Activated CD8-positive, alpha-beta T cell treated with anti-CD3 and anti-CD28 coated beads, Interleukin-2, amount 10 ng/mL, durations not matched to agents 7 days and 5 days (primary cell): ENCODE data around the gene ABHD11. TPM values are rescaled to one million over a fixed set of nuclear protein-coding genes. Genes with fewer than 3 reads are reported as not detected.

Experiments used
- ATAC-seq: fragments of 150-1000 bp; cut with Tn5 transposase; one replicate; pipeline ENCODE4 v1.10.0; 2021; ENCODE audit warnings: moderate library complexity
- CTCF ChIA-PET: fragments of 350-600 bp; sonication (Branson Sonifier 250); formaldehyde crosslinking; loops from one replicate; lab custom pipeline; 2021; ENCODE audit warnings: antibody characterized with exemption; lab: Charles Lee
- POLR2A ChIA-PET: fragments of 350-600 bp; sonication (Branson Sonifier 250); formaldehyde crosslinking; loops from one replicate; lab custom pipeline; 2021; ENCODE audit warnings: antibody characterized with exemption; lab: Charles Lee
- DNase-seq: peaks from one replicate; pipeline ENCODE4 v3.0.0-alpha.2; 2020
- H3K27ac Mint-ChIP-seq: one replicate; pipeline ENCODE4 v1.8.0; 2021; ENCODE audit warnings: mild to moderate bottlenecking, mixed read lengths
- H3K27me3 Mint-ChIP-seq: one replicate; pipeline ENCODE4 v1.8.0; 2021; ENCODE audit warnings: low read depth, mixed read lengths
- H3K36me3 Mint-ChIP-seq: one replicate; pipeline ENCODE4 v1.8.0; 2021; ENCODE audit warnings: low read depth, mixed read lengths
- H3K4me1 Mint-ChIP-seq: one replicate; pipeline ENCODE4 v1.8.0; 2021; ENCODE audit warnings: low read depth, mixed read lengths
- H3K4me3 Mint-ChIP-seq: one replicate; pipeline ENCODE4 v1.8.0; 2021; ENCODE audit warnings: mild to moderate bottlenecking, mixed read lengths
- H3K9me3 Mint-ChIP-seq: one replicate; pipeline ENCODE4 v1.8.0; 2022; ENCODE audit warnings: mixed read lengths; ENCODE audit not compliant: insufficient read depth
- total RNA-seq, 2 experiments: library from RNA; stranded (reverse); gene quantifications; one replicate each; pipeline ENCODE4 v1.2.3, GENCODE V29; 2021

Gene ABHD11
- total RNA-seq, 2 experiments from 2014 or later = 20.7 to 20.9 TPM

DNA sequence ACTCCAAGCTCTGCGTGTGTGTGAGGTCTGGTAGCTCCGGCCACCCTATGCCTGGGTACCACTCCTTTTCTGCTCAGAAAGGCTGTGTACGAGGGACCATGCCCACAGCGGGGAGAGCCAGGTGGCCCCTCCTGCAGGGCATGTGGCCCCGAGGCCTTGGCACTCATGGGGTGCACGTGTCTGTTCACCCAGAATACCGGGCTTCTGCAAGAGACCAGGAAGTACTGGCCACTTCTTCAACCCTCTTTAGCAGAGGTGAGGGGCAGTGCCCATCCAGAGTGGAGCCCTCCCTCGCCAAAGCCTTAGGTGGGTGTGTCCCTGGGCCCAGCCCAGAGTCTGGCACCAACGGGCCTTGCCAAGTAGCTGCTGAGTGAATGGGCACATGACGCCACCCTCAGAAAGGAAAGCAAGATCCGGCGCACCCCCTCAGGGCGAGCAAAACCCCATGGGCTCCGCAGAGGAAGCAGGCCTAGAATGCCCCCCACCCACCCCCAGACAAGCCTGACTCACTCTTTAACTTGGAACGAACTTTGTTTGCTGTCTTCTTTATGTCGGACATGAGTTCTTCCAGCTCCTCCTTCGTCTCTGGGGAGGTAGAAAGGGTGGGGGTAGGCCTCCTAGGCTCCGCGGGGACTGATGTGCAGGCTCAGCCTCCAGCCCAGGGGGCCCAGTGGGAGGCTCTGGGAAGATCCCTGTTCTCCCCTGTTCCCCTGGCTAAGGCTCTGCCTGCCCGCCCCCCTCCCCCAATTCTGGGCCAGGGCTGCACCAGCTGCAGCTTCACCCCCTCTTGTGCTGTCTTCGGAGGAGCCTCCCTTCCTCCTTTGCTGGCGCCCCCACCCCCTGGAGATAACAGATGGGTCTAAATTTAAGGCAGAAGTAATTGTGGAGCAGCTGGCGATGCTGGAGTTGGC is 33.7 kb downstream of the ABHD11 start:
- ChIA-PET POLR2A (no interaction called here), CTCF (interaction anchor here (1.1 kb wide), 1 partner anchor 30 kb away, joined by 3 read pairs; no protein-coding TSS in a partner anchor)
- peaks cover 2% of the 10 kb centered on the region for H3K4me1 Mint-ChIP-seq
- no peak for ATAC-seq
- H3K4me3 Mint-ChIP-seq = no peak overlapping the region
- H3K27me3 Mint-ChIP-seq = no peaks in the 10 kb centered on the region
- no peak for DNase-seq
- no peaks in the 10 kb centered on the region for H3K9me3 Mint-ChIP-seq
- no peak overlapping the region for H3K27ac Mint-ChIP-seq
- H3K36me3 Mint-ChIP-seq = peaks cover 10% of the 10 kb centered on the region

GRCh38 chr7:73703757-73704639 is 34.6 kb downstream of the ABHD11 start:
- CTCF ChIA-PET = interaction anchor here (1.1 to 1.4 kb wide), 2 partner anchors 18 to 31 kb away, joined by 3 read pairs; no protein-coding TSS in a partner anchor
- DNase-seq = peak; percentile 43
- peaks cover 13% of the 10 kb centered on the region for H3K36me3 Mint-ChIP-seq
- no peak overlapping the region for H3K27ac Mint-ChIP-seq
- POLR2A ChIA-PET = no interaction called here
- ATAC-seq = peak; percentile 62
- H3K9me3 Mint-ChIP-seq = no peaks in the 10 kb centered on the region
- no peak overlapping the region for H3K4me3 Mint-ChIP-seq
- no peaks in the 10 kb centered on the region for H3K27me3 Mint-ChIP-seq
- H3K4me1 Mint-ChIP-seq = peaks cover 2% of the 10 kb centered on the region

DNA sequence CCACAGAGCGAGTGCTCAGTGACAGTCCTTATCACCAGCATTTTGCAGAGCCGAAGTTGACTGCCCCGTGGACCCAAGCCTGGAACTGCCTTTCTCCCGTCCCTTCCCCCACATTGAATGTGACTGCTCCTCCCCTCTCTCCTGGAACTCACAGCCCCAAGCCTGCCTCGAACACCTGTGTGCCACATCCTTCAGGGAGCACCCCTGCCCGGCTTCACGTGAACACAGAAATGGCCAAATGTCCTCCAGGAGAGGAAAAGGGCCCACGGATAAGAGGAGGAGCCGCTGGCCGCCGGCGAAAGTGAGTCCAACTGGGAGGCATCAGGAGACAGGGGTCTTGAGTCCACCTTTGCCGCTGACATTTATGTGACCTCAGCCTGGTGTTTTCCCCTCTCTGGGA is 35.4 kb downstream of the ABHD11 start:
- POLR2A ChIA-PET = interaction anchor here (0.5 kb wide), 1 partner anchor 11 kb away, joined by 3 read pairs; no protein-coding TSS in a partner anchor
- Mint-ChIP-seq H3K4me3 (no peak overlapping the region), H3K36me3 (peaks cover 20% of the 10 kb centered on the region), H3K27ac (no peak overlapping the region), H3K27me3 (no peaks in the 10 kb centered on the region), H3K9me3 (no peaks in the 10 kb centered on the region), H3K4me1 (peaks cover 2% of the 10 kb centered on the region)
- DNase-seq (no peak), ATAC-seq (no peak)
- CTCF ChIA-PET = interaction anchor here (1.4 to 2.9 kb wide), 2 partner anchors 10 to 17 kb away, joined by 3 to 8 read pairs; no protein-coding TSS in a partner anchor

- ChIA-PET POLR2A (interaction anchor here (0.6 kb wide), 1 partner anchor 82 kb away, joined by 4 read pairs; no protein-coding TSS in a partner anchor), CTCF (interaction anchor here (0.8 to 2.9 kb wide), 8 partner anchors 11 to 96 kb away, joined by 3 to 8 read pairs (median 3); partner anchors contain the start of gene STX1A)
- DNase-seq (no peak), ATAC-seq (no peak)
- H3K4me1 Mint-ChIP-seq = peaks cover 2% of the 10 kb centered on the region
- no peak overlapping the region for H3K4me3 Mint-ChIP-seq
- peaks cover 21% of the 10 kb centered on the region for H3K36me3 Mint-ChIP-seq
- H3K9me3 Mint-ChIP-seq = no peaks in the 10 kb centered on the region
- no peaks in the 10 kb centered on the region for H3K27me3 Mint-ChIP-seq
- H3K27ac Mint-ChIP-seq = no peak overlapping the region
Observed at GRCh38 chr7:73702665-73703064, 35.9 kb downstream of the ABHD11 start.

- no peak overlapping the region for H3K27ac Mint-ChIP-seq
- peaks cover 24% of the 10 kb centered on the region for H3K36me3 Mint-ChIP-seq
- no peak for ATAC-seq
Observed at GRCh38 chr7:73702226-73702625, 36.4 kb downstream of the ABHD11 start.

GRCh38 chr7:73701357-73701995 is 37.1 kb downstream of the ABHD11 start:
- no peaks in the 10 kb centered on the region for H3K27me3 Mint-ChIP-seq
- H3K4me3 Mint-ChIP-seq = no peak overlapping the region
- ATAC-seq (peak; percentile 37), DNase-seq (peak; percentile 41)
- no peak overlapping the region for H3K27ac Mint-ChIP-seq
- ChIA-PET CTCF (interaction anchor here (0.7 to 2.9 kb wide), 7 partner anchors 10 to 94 kb away, joined by 3 to 8 read pairs (median 3); partner anchors contain the start of gene STX1A), POLR2A (no interaction called here)
- no peaks in the 10 kb centered on the region for H3K9me3 Mint-ChIP-seq
- H3K4me1 Mint-ChIP-seq = no peaks in the 10 kb centered on the region
- H3K36me3 Mint-ChIP-seq = peaks cover 29% of the 10 kb centered on the region

More at GRCh38 chr7:73702226-73702625, 36.4 kb downstream of the ABHD11 start:
- ChIA-PET CTCF (interaction anchor here (0.8 to 2.9 kb wide), 7 partner anchors 11 to 96 kb away, joined by 3 to 8 read pairs (median 3); partner anchors contain the start of gene STX1A), POLR2A (interaction anchor here (0.6 kb wide), 1 partner anchor 81 kb away, joined by 4 read pairs; no protein-coding TSS in a partner anchor)
- DNase-seq = no peak
- no peaks in the 10 kb centered on the region for H3K4me1 Mint-ChIP-seq
- no peak overlapping the region for H3K4me3 Mint-ChIP-seq
- H3K27me3 Mint-ChIP-seq = no peaks in the 10 kb centered on the region
- H3K9me3 Mint-ChIP-seq = no peaks in the 10 kb centered on the region

DNA sequence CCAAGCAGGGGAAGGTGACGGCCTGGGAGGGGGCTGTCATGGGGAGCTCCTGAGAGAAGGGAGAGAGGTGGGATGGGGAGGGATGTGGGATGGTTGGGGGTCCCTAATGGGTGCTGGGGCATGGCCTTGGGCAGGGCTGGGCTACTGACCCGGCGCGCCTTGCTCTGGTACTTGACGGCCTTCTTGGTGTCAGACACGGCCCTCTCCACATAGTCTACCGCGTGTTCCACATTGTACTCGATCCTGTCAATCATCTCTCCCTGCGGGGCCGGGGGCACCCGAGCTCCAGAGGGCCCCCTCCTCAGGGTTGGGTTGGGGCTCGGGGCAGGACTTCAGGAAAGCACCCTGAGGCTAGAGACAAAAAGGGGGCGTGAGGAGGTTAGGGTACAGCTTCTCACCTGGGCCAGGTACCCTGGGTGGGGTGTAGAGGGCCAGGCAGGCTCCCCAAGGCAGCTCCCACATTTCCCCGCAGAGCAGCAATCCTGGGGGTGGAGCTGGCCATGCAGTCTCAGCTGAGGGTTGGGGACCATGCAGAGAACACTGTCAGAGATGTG is 37.9 kb downstream of the ABHD11 start:
- ATAC-seq (no peak), DNase-seq (no peak)
- H3K4me1 Mint-ChIP-seq = no peaks in the 10 kb centered on the region
- POLR2A ChIA-PET = no interaction called here
- H3K4me3 Mint-ChIP-seq = no peak overlapping the region
- no peak overlapping the region for H3K27ac Mint-ChIP-seq
- H3K27me3 Mint-ChIP-seq = no peaks in the 10 kb centered on the region
- CTCF ChIA-PET = interaction anchor here (0.7 to 2.9 kb wide), 5 partner anchors 10 to 94 kb away, joined by 3 to 8 read pairs (median 4); no protein-coding TSS in a partner anchor
- H3K9me3 Mint-ChIP-seq = no peaks in the 10 kb centered on the region
- peaks cover 32% of the 10 kb centered on the region for H3K36me3 Mint-ChIP-seq

DNA sequence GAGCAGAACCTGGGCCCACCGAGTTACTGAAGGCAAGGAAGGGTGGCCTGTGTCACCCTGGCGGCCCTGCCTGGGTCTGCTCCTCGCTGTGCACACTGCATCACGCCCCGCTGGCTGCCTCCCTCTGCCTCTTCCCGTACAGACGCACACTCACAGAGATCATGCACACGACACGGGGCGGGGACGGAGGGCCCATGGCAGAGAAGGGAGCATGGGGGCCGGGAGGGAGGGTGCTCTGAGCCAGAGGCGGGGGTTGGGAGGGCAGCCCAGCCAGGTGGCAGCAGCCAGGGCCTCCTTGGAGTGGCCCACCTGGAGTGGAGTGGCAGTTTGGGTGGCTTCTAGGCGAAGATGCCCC is 38.6 kb downstream of the ABHD11 start:
- peaks cover 34% of the 10 kb centered on the region for H3K36me3 Mint-ChIP-seq
- H3K27me3 Mint-ChIP-seq = no peaks in the 10 kb centered on the region
- CTCF ChIA-PET = interaction anchor here (0.9 kb wide), 1 partner anchor 9 kb away, joined by 4 read pairs; no protein-coding TSS in a partner anchor
- no peaks in the 10 kb centered on the region for H3K9me3 Mint-ChIP-seq
- H3K4me3 Mint-ChIP-seq = no peak overlapping the region
- no peak for ATAC-seq
- POLR2A ChIA-PET = no interaction called here
- DNase-seq = no peak
- H3K27ac Mint-ChIP-seq = no peak overlapping the region
- H3K4me1 Mint-ChIP-seq = no peaks in the 10 kb centered on the region

- H3K9me3 Mint-ChIP-seq = no peaks in the 10 kb centered on the region
- H3K4me1 Mint-ChIP-seq = no peaks in the 10 kb centered on the region
- ChIA-PET CTCF (no interaction called here), POLR2A (no interaction called here)
- H3K27me3 Mint-ChIP-seq = no peaks in the 10 kb centered on the region
- no peak overlapping the region for H3K4me3 Mint-ChIP-seq
- peaks cover 36% of the 10 kb centered on the region for H3K36me3 Mint-ChIP-seq
- no peak for DNase-seq
- ATAC-seq = no peak
- H3K27ac Mint-ChIP-seq = no peak overlapping the region
Observed at GRCh38 chr7:73699370-73700068, 39.1 kb downstream of the ABHD11 start.

GRCh38 chr7:73698410-73698809 is 40.2 kb downstream of the ABHD11 start:
- H3K27ac Mint-ChIP-seq = peak overlapping the region; percentile 57
- no peak overlapping the region for H3K4me3 Mint-ChIP-seq
- H3K27me3 Mint-ChIP-seq = no peaks in the 10 kb centered on the region
- no peaks in the 10 kb centered on the region for H3K4me1 Mint-ChIP-seq
- CTCF ChIA-PET = no interaction called here
- peaks cover 40% of the 10 kb centered on the region for H3K36me3 Mint-ChIP-seq
- H3K9me3 Mint-ChIP-seq = no peaks in the 10 kb centered on the region
- ATAC-seq (no peak), DNase-seq (no peak)
- POLR2A ChIA-PET = no interaction called here
